DND-41 (cell line): ENCODE results near the gene APOBEC4.

Experiments used
- ATAC-seq: fragments of 200-7000 bp; cut with Tn5 transposase; 3 replicates; pipeline ENCODE4 v1.9.1; 2021; ENCODE audit warnings: low read depth; ENCODE audit not compliant: insufficient read depth
- DNase-seq: peaks from one replicate; pipeline ENCODE4 v3.0.0-alpha.2; 2020
- H2AFZ ChIP-seq: 2 replicates; pipeline ENCODE4 v1.6.0; 2012; ENCODE audit warnings: low read depth, low read length
- H3K27ac ChIP-seq: 2 replicates; pipeline ENCODE4 v1.5.1; 2012; ENCODE audit warnings: low read length, inconsistent platforms
- H3K27me3 ChIP-seq: fragments of 200-600 bp; sonication (generic); 2 replicates; pipeline ENCODE4 v1.6.0; 2012; ENCODE audit warnings: low read length, mild to moderate bottlenecking, inconsistent platforms; ENCODE audit not compliant: insufficient read depth, poor library complexity
- H3K36me3 ChIP-seq: 2 replicates; pipeline ENCODE4 v1.5.1; 2012; ENCODE audit warnings: low read length, inconsistent platforms; ENCODE audit not compliant: insufficient read depth
- H3K4me1 ChIP-seq: 2 replicates; pipeline ENCODE4 v1.5.1; 2012; ENCODE audit warnings: mild to moderate bottlenecking, low read length; ENCODE audit not compliant: insufficient read depth
- H3K4me2 ChIP-seq: 2 replicates; pipeline ENCODE4 v1.6.0; 2012; ENCODE audit warnings: mild to moderate bottlenecking, moderate library complexity, low read length, inconsistent platforms; ENCODE audit not compliant: insufficient read depth
- H3K4me3 ChIP-seq, 2 experiments: fragments of 200-600 bp in 1 of 2; shearing (Covaris generic) in 1 of 2; 2 replicates each; pipeline ENCODE4 v1.5.1; 2012 to 2016; ENCODE audit warnings: inconsistent platforms in 2 of 2, low read length in 2 of 2, mild to moderate bottlenecking in 2 of 2, low read depth in 1 of 2, moderate library complexity in 1 of 2
- H3K79me2 ChIP-seq: 2 replicates; pipeline ENCODE4 v1.6.0; 2012; ENCODE audit warnings: low read length, inconsistent platforms; ENCODE audit not compliant: insufficient read depth
- H3K9ac ChIP-seq: 2 replicates; pipeline ENCODE4 v1.6.0; 2012; ENCODE audit warnings: low read depth, mild to moderate bottlenecking, inconsistent platforms, low read length, moderate library complexity
- H3K9me3 ChIP-seq: 2 replicates; pipeline ENCODE4 v1.5.1; 2012; ENCODE audit warnings: low read length, moderate library complexity, mild to moderate bottlenecking, inconsistent platforms; ENCODE audit not compliant: insufficient read depth, severe bottlenecking
- H4K20me1 ChIP-seq: 2 replicates; pipeline ENCODE4 v1.6.0; 2012; ENCODE audit warnings: low read length; ENCODE audit not compliant: insufficient read depth
- CTCF ChIP-seq: IDR thresholded peaks from 2 replicates; pipeline ENCODE4 v1.5.1; 2012; ENCODE audit warnings: borderline replicate concordance, low read length, moderate library complexity, mild to moderate bottlenecking; ENCODE audit not compliant: poor library complexity, severe bottlenecking; ENCODE audit errors: extremely low read depth
- EZH2 ChIP-seq: IDR thresholded peaks from 3 replicates; pipeline ENCODE4 v1.6.1; 2012; ENCODE audit warnings: borderline replicate concordance, low read depth, mild to moderate bottlenecking, moderate library complexity, low read length, inconsistent platforms; ENCODE audit not compliant: severe bottlenecking

The APOBEC4 gene

GRCh38 chr1:183678819-183679218 is 25.7 kb upstream of the APOBEC4 start:
- no peak overlapping the region for H3K4me2 ChIP-seq
- no peak overlapping the region for H3K4me3 ChIP-seq
- TF ChIP-seq CTCF (no peak), EZH2 (no peak)
- DNase-seq (no peak), ATAC-seq (no peak)
- no peaks in the 10 kb centered on the region for H3K9me3 ChIP-seq
- H3K27ac ChIP-seq = no peak overlapping the region
- H3K9ac ChIP-seq = no peak overlapping the region
- H3K4me1 ChIP-seq = no peaks in the 10 kb centered on the region
- H3K36me3 ChIP-seq = no peaks in the 10 kb centered on the region
- H4K20me1 ChIP-seq = no peaks in the 10 kb centered on the region
- peaks cover 4% of the 10 kb centered on the region for H3K27me3 ChIP-seq
- no peaks in the 10 kb centered on the region for H3K79me2 ChIP-seq
- no peak overlapping the region for H2AFZ ChIP-seq

- ATAC-seq (no peak), DNase-seq (no peak)
- no peaks in the 10 kb centered on the region for H3K36me3 ChIP-seq
- no peaks in the 10 kb centered on the region for H4K20me1 ChIP-seq
- no peak overlapping the region for H2AFZ ChIP-seq
- peaks cover 7% of the 10 kb centered on the region for H3K27me3 ChIP-seq
- no peak overlapping the region for H3K4me2 ChIP-seq
- H3K27ac ChIP-seq = no peak overlapping the region
- no peaks in the 10 kb centered on the region for H3K9me3 ChIP-seq
- no peaks in the 10 kb centered on the region for H3K4me1 ChIP-seq
- H3K79me2 ChIP-seq = no peaks in the 10 kb centered on the region
- no peak overlapping the region for H3K9ac ChIP-seq
- TF ChIP-seq EZH2 (no peak), CTCF (no peak)
- H3K4me3 ChIP-seq = no peak overlapping the region
Observed at GRCh38 chr1:183676586-183677189, 23.6 kb upstream of the APOBEC4 start.

GRCh38 chr1:183675883-183676585 is 22.9 kb upstream of the APOBEC4 start:
- Histone ChIP-seq H3K79me2 (no peaks in the 10 kb centered on the region), H3K9me3 (no peaks in the 10 kb centered on the region), H4K20me1 (no peaks in the 10 kb centered on the region), H3K9ac (no peak overlapping the region), H3K27me3 (peaks cover 7% of the 10 kb centered on the region), H2AFZ (no peak overlapping the region), H3K36me3 (no peaks in the 10 kb centered on the region), H3K4me3 (no peak overlapping the region), H3K4me1 (no peaks in the 10 kb centered on the region), H3K27ac (no peak overlapping the region), H3K4me2 (no peak overlapping the region)
- ATAC-seq (no peak), DNase-seq (no peak)
- TF ChIP-seq CTCF (no peak), EZH2 (no peak)
